NCI-H2081 (cell line): ENCODE results near the gene PLEKHG2.
"Not testable (repeated sequence)": the region's sequence is repeated elsewhere in the genome, so short reads cannot be mapped to it uniquely, and the experiment has no call there.

Experiments used
- DNase-seq, 2 experiments: peaks; one replicate each; lab custom pipeline; 2025; lab: John Stamatoyannopoulos, UW

The PLEKHG2 gene

GRCh38 chr19:39412100-39412866 is at the start of gene PLEKHG2:
PLEKHG2 (plus strand) TSS chr19:39412669; CDS start chr19:39414087, 1,418 bp downstream.
- peak; percentile 98 for DNase-seq

- DNase-seq, result no peak
These were observed 49.5 kb upstream of the PLEKHG2 start for GRCh38 chr19:39362682-39363657.

GRCh38 chr19:39363901-39364457 is 48.5 kb upstream of the PLEKHG2 start:
- DNase-seq, result peak in 1 of 2 experiments; percentile 11

- no peak for DNase-seq
These were observed 46.9 kb upstream of the PLEKHG2 start for GRCh38 chr19:39365531-39365930.

GRCh38 chr19:39369200-39369599 is 43.3 kb upstream of the PLEKHG2 start:
- no peak for DNase-seq

GRCh38 chr19:39370735-39371134 is 41.7 kb upstream of the PLEKHG2 start:
- no peak for DNase-seq

GRCh38 chr19:39372047-39372802 is 40.2 kb upstream of the PLEKHG2 start:
- no peak for DNase-seq

- no peak for DNase-seq
These were observed 39.5 kb upstream of the PLEKHG2 start for GRCh38 chr19:39372941-39373340.

- DNase-seq, result no peak
These were observed 36.5 kb upstream of the PLEKHG2 start for GRCh38 chr19:39375929-39376328.

- DNase-seq, result no peak
These were observed 34.8 kb upstream of the PLEKHG2 start for GRCh38 chr19:39377373-39378362.

- not testable (repeated sequence) for DNase-seq
These were observed 33.1 kb upstream of the PLEKHG2 start for GRCh38 chr19:39379366-39379765.

- no peak for DNase-seq
These were observed 32.5 kb upstream of the PLEKHG2 start for GRCh38 chr19:39379865-39380396.

- no peak for DNase-seq
These were observed 31.7 kb upstream of the PLEKHG2 start for GRCh38 chr19:39380521-39381502.

GRCh38 chr19:39381910-39382611 is 30.4 kb upstream of the PLEKHG2 start:
- DNase-seq, result no peak

- DNase-seq, result no peak
These were observed 29.3 kb upstream of the PLEKHG2 start for GRCh38 chr19:39382991-39383828.

- no peak for DNase-seq
These were observed 27.5 kb upstream of the PLEKHG2 start for GRCh38 chr19:39384839-39385568.
